Measurements from ENCODE around the gene TUBE1.

The TUBE1 gene

GRCh38 chr6:112113918-112114317, 26.6 kb upstream of the TUBE1 start:
- no peaks in the 10 kb centered on the region for H3F3A ChIP-seq (ENCODE audit: insufficient read depth)
- H3K27ac ChIP-seq (ENCODE audit: low read depth, low read length), result no peak overlapping the region
- no peaks in the 10 kb centered on the region for H3K79me2 ChIP-seq (ENCODE audit: insufficient read depth, low read length)
- no peak overlapping the region for H3K4me2 ChIP-seq (ENCODE audit: low read depth, low read length, poor library complexity, severe bottlenecking)
- no peak overlapping the region for H2AFZ ChIP-seq (ENCODE audit: low read depth, low read length, severe bottlenecking)
- no peaks in the 10 kb centered on the region for H4K20me1 ChIP-seq (ENCODE audit: low read depth, low read length)
- no peak overlapping the region for H3K9ac ChIP-seq (ENCODE audit: low read length)
- H3K9me2 ChIP-seq (replicated peaks; ENCODE audit: insufficient read depth, low read length), result no peaks in the 10 kb centered on the region
- no peak for TF ChIP-seq EZH2phosphoT487 (conservative IDR thresholded peaks at IDR 0.05; ENCODE audit: low read length)
- no peak for TF ChIP-seq CTCF (IDR thresholded peaks at IDR 0.05; ENCODE audit: insufficient read depth, low read length, poor library complexity, severe bottlenecking)
- H3K9me3 ChIP-seq (ENCODE audit: insufficient read depth, low read length), result no peaks in the 10 kb centered on the region
- H3K27me3 ChIP-seq (ENCODE audit: low read length), result no peaks in the 10 kb centered on the region
- H3K36me3 ChIP-seq (ENCODE audit: low read length), result no peaks in the 10 kb centered on the region
- H3K4me3 ChIP-seq (ENCODE audit: insufficient read depth, low read length, poor library complexity, severe bottlenecking), result no peak overlapping the region

GRCh38 chr6:112113431-112113830, 26.1 kb upstream of the TUBE1 start:
- TF ChIP-seq EZH2phosphoT487 (conservative IDR thresholded peaks at IDR 0.05; ENCODE audit: low read length) (no peak), CTCF (IDR thresholded peaks at IDR 0.05; ENCODE audit: insufficient read depth, low read length, poor library complexity, severe bottlenecking) (no peak)
- no peaks in the 10 kb centered on the region for H3F3A ChIP-seq (ENCODE audit: insufficient read depth)
- no peak overlapping the region for H3K9ac ChIP-seq (ENCODE audit: low read length)
- no peaks in the 10 kb centered on the region for H3K36me3 ChIP-seq (ENCODE audit: low read length)
- H3K27me3 ChIP-seq (ENCODE audit: low read length), result no peaks in the 10 kb centered on the region
- no peak overlapping the region for H3K27ac ChIP-seq (ENCODE audit: low read depth, low read length)
- no peak overlapping the region for H3K4me2 ChIP-seq (ENCODE audit: low read depth, low read length, poor library complexity, severe bottlenecking)
- H3K4me3 ChIP-seq (ENCODE audit: insufficient read depth, low read length, poor library complexity, severe bottlenecking), result no peak overlapping the region
- H3K9me2 ChIP-seq (replicated peaks; ENCODE audit: insufficient read depth, low read length), result no peaks in the 10 kb centered on the region
- no peaks in the 10 kb centered on the region for H3K79me2 ChIP-seq (ENCODE audit: insufficient read depth, low read length)
- H2AFZ ChIP-seq (ENCODE audit: low read depth, low read length, severe bottlenecking), result no peak overlapping the region
- no peaks in the 10 kb centered on the region for H3K9me3 ChIP-seq (ENCODE audit: insufficient read depth, low read length)
- no peaks in the 10 kb centered on the region for H4K20me1 ChIP-seq (ENCODE audit: low read depth, low read length)

- H3K9me3 ChIP-seq (ENCODE audit: insufficient read depth, low read length), result no peaks in the 10 kb centered on the region
- TF ChIP-seq EZH2phosphoT487 (conservative IDR thresholded peaks at IDR 0.05; ENCODE audit: low read length) (no peak), CTCF (IDR thresholded peaks at IDR 0.05; ENCODE audit: insufficient read depth, low read length, poor library complexity, severe bottlenecking) (no peak)
- H3K9ac ChIP-seq (ENCODE audit: low read length), result no peak overlapping the region
- H3K4me3 ChIP-seq (ENCODE audit: insufficient read depth, low read length, poor library complexity, severe bottlenecking), result no peak overlapping the region
- H3K4me2 ChIP-seq (ENCODE audit: low read depth, low read length, poor library complexity, severe bottlenecking), result no peak overlapping the region
- H3F3A ChIP-seq (ENCODE audit: insufficient read depth), result no peaks in the 10 kb centered on the region
- H3K79me2 ChIP-seq (ENCODE audit: insufficient read depth, low read length), result no peaks in the 10 kb centered on the region
- no peak overlapping the region for H3K27ac ChIP-seq (ENCODE audit: low read depth, low read length)
- no peak overlapping the region for H2AFZ ChIP-seq (ENCODE audit: low read depth, low read length, severe bottlenecking)
- no peaks in the 10 kb centered on the region for H3K27me3 ChIP-seq (ENCODE audit: low read length)
- H3K36me3 ChIP-seq (ENCODE audit: low read length), result no peaks in the 10 kb centered on the region
- H3K9me2 ChIP-seq (replicated peaks; ENCODE audit: insufficient read depth, low read length), result no peaks in the 10 kb centered on the region
- no peaks in the 10 kb centered on the region for H4K20me1 ChIP-seq (ENCODE audit: low read depth, low read length)
These were observed 22.0 kb upstream of the TUBE1 start for GRCh38 chr6:112109262-112109661.
